Activated T-helper 2 cell treated with anti-CD3 and anti-CD28 coated beads, Interferon-gamma antibody, Interleukin-2, Interleukin-4, amounts not matched to agents 10 μg/mL and 5 μg/mL and 100 μg/mL, durations not matched to agents 14 hours and 24 hours and 36 hours (primary cell): Measurements from ENCODE around the gene DNAH6. TPM values are rescaled to one million over a fixed set of nuclear protein-coding genes. Genes with fewer than 3 reads are reported as not detected.

Experiments
- DNase-seq: peaks from one replicate; pipeline ENCODE4 v3.0.0; 2021; ENCODE audit warnings: low spot score
- H3K27ac Mint-ChIP-seq: one replicate; pipeline ENCODE4 v1.8.0; 2021; ENCODE audit warnings: mixed read lengths
- H3K27me3 Mint-ChIP-seq: one replicate; pipeline ENCODE4 v1.8.0; 2021; ENCODE audit warnings: low read depth, mixed read lengths
- H3K36me3 Mint-ChIP-seq: one replicate; pipeline ENCODE4 v1.8.0; 2021; ENCODE audit warnings: low read depth, mixed read lengths
- H3K4me1 Mint-ChIP-seq: one replicate; pipeline ENCODE4 v1.8.0; 2021; ENCODE audit warnings: low read depth, mixed read lengths
- H3K4me3 Mint-ChIP-seq: one replicate; pipeline ENCODE4 v1.8.0; 2021; ENCODE audit warnings: low read depth, mild to moderate bottlenecking, moderate library complexity, mixed read lengths
- H3K9me3 Mint-ChIP-seq: one replicate; pipeline ENCODE4 v1.8.0; 2021; ENCODE audit warnings: mixed read lengths
- intact Hi-C: fragments of 100-400 bp; cut with micrococcal nuclease; formaldehyde crosslinking; loops from one replicate; pipeline ENCODE4 v1.15.1; 2023
- total RNA-seq: library from RNA; stranded (reverse); gene quantifications from 2 replicates; pipeline ENCODE4 v1.2.3, GENCODE V29; 2022

DNAH6 gene
- total RNA-seq, 1 donor from 2014 or later: 0.14 TPM

- H3K9me3 Mint-ChIP-seq: peaks cover 21% of the 10 kb centered on the region
- intact Hi-C loops: no loop called here
- H3K4me1 Mint-ChIP-seq: peaks cover 33% of the 10 kb centered on the region
- H3K4me3 Mint-ChIP-seq: peak overlapping the region; percentile 41
- no peak for DNase-seq
- no peaks in the 10 kb centered on the region for H3K27me3 Mint-ChIP-seq
- peak overlapping the region; percentile 47 for H3K27ac Mint-ChIP-seq
- peaks cover 66% of the 10 kb centered on the region for H3K36me3 Mint-ChIP-seq
Observed at GRCh38 chr2:84833481-84834150, 317.3 kb downstream of the DNAH6 start.

- H3K27ac Mint-ChIP-seq: no peak overlapping the region
- DNase-seq: no peak
- H3K27me3 Mint-ChIP-seq: no peaks in the 10 kb centered on the region
- H3K36me3 Mint-ChIP-seq: peaks cover 84% of the 10 kb centered on the region
- H3K4me1 Mint-ChIP-seq: peaks cover 44% of the 10 kb centered on the region
- intact Hi-C loops: no loop called here
- H3K9me3 Mint-ChIP-seq: peaks cover 21% of the 10 kb centered on the region
- no peak overlapping the region for H3K4me3 Mint-ChIP-seq
Observed at GRCh38 chr2:84836215-84836614, 319.9 kb downstream of the DNAH6 start.

- H3K4me1 Mint-ChIP-seq: peaks cover 43% of the 10 kb centered on the region
- H3K9me3 Mint-ChIP-seq: peaks cover 21% of the 10 kb centered on the region
- H3K4me3 Mint-ChIP-seq: no peak overlapping the region
- no peak for DNase-seq
- H3K36me3 Mint-ChIP-seq: peaks cover 84% of the 10 kb centered on the region
- intact Hi-C loops: no loop called here
- H3K27me3 Mint-ChIP-seq: no peaks in the 10 kb centered on the region
- no peak overlapping the region for H3K27ac Mint-ChIP-seq
Observed at GRCh38 chr2:84838434-84839145, 322.3 kb downstream of the DNAH6 start.

- no peak for DNase-seq
- Mint-ChIP-seq H3K9me3 (peaks cover 20% of the 10 kb centered on the region), H3K36me3 (peaks cover 83% of the 10 kb centered on the region), H3K4me1 (peaks cover 48% of the 10 kb centered on the region), H3K27me3 (no peaks in the 10 kb centered on the region), H3K27ac (no peak overlapping the region), H3K4me3 (peak overlapping the region; percentile 59)
- intact Hi-C loops: no loop called here
Observed at GRCh38 chr2:84839851-84840250, 323.6 kb downstream of the DNAH6 start.

GRCh38 chr2:84840306-84840705, 324.0 kb downstream of the DNAH6 start:
- H3K4me1 Mint-ChIP-seq: peaks cover 50% of the 10 kb centered on the region
- H3K27ac Mint-ChIP-seq: peak overlapping the region; percentile 21
- DNase-seq: no peak
- peaks cover 78% of the 10 kb centered on the region for H3K36me3 Mint-ChIP-seq
- H3K4me3 Mint-ChIP-seq: peak overlapping the region; percentile 59
- intact Hi-C loops: no loop called here
- H3K9me3 Mint-ChIP-seq: peaks cover 18% of the 10 kb centered on the region
- no peaks in the 10 kb centered on the region for H3K27me3 Mint-ChIP-seq

GRCh38 chr2:84841577-84841976, 325.3 kb downstream of the DNAH6 start:
- Mint-ChIP-seq H3K36me3 (peaks cover 65% of the 10 kb centered on the region), H3K4me3 (no peak overlapping the region), H3K4me1 (peaks cover 61% of the 10 kb centered on the region), H3K9me3 (peaks cover 8% of the 10 kb centered on the region), H3K27me3 (no peaks in the 10 kb centered on the region), H3K27ac (no peak overlapping the region)
- no peak for DNase-seq
- intact Hi-C loops: no loop called here

GRCh38 chr2:84844141-84844540, 327.8 kb downstream of the DNAH6 start:
- Mint-ChIP-seq H3K9me3 (no peaks in the 10 kb centered on the region), H3K36me3 (peaks cover 55% of the 10 kb centered on the region), H3K27me3 (no peaks in the 10 kb centered on the region), H3K4me1 (peaks cover 79% of the 10 kb centered on the region), H3K4me3 (no peak overlapping the region), H3K27ac (peak overlapping the region; percentile 29)
- intact Hi-C loops: no loop called here
- DNase-seq: no peak

GRCh38 chr2:84846041-84846663, 329.9 kb downstream of the DNAH6 start:
- no peaks in the 10 kb centered on the region for H3K9me3 Mint-ChIP-seq
- H3K27ac Mint-ChIP-seq: peak overlapping the region; percentile 87
- H3K4me1 Mint-ChIP-seq: peaks cover 77% of the 10 kb centered on the region
- DNase-seq: peak; percentile 46
- intact Hi-C loops: loop anchor here (2.0 kb wide), 4 partner anchors 15 to 63 kb away; partner anchors contain the start of gene TRABD2A
- peak overlapping the region; percentile 48 for H3K4me3 Mint-ChIP-seq
- peaks cover 56% of the 10 kb centered on the region for H3K36me3 Mint-ChIP-seq
- no peaks in the 10 kb centered on the region for H3K27me3 Mint-ChIP-seq

GRCh38 chr2:84846741-84847142, 330.4 kb downstream of the DNAH6 start:
- H3K36me3 Mint-ChIP-seq: peaks cover 57% of the 10 kb centered on the region
- intact Hi-C loops: loop anchor here (2.0 kb wide), 4 partner anchors 14 to 64 kb away; partner anchors contain the start of gene TRABD2A

GRCh38 chr2:84847326-84848050, 331.2 kb downstream of the DNAH6 start:
- intact Hi-C loops: loop anchor here (2.0 kb wide), 4 partner anchors 13 to 65 kb away; partner anchors contain the start of gene TRABD2A
- peaks cover 76% of the 10 kb centered on the region for H3K4me1 Mint-ChIP-seq
- H3K4me3 Mint-ChIP-seq: no peak overlapping the region
- DNase-seq: no peak
- peaks cover 59% of the 10 kb centered on the region for H3K36me3 Mint-ChIP-seq
- H3K9me3 Mint-ChIP-seq: peaks cover 1% of the 10 kb centered on the region
- H3K27me3 Mint-ChIP-seq: no peaks in the 10 kb centered on the region
- peak overlapping the region; percentile 87 for H3K27ac Mint-ChIP-seq

More at GRCh38 chr2:84846741-84847142, 330.4 kb downstream of the DNAH6 start:
- Mint-ChIP-seq H3K4me1 (peaks cover 76% of the 10 kb centered on the region), H3K27me3 (no peaks in the 10 kb centered on the region), H3K4me3 (peak overlapping the region; percentile 42), H3K27ac (peak overlapping the region; percentile 87), H3K9me3 (no peaks in the 10 kb centered on the region)
- DNase-seq: no peak

- Mint-ChIP-seq H3K36me3 (peaks cover 65% of the 10 kb centered on the region), H3K27ac (no peak overlapping the region), H3K4me3 (no peak overlapping the region), H3K27me3 (no peaks in the 10 kb centered on the region), H3K9me3 (peaks cover 16% of the 10 kb centered on the region), H3K4me1 (peaks cover 65% of the 10 kb centered on the region)
- intact Hi-C loops: no loop called here
- DNase-seq: no peak
Observed at GRCh38 chr2:84849271-84849952, 333.1 kb downstream of the DNAH6 start.

GRCh38 chr2:84850471-84850870, 334.2 kb downstream of the DNAH6 start:
- DNase-seq: no peak
- Mint-ChIP-seq H3K27me3 (no peaks in the 10 kb centered on the region), H3K27ac (no peak overlapping the region), H3K9me3 (peaks cover 23% of the 10 kb centered on the region), H3K4me1 (peaks cover 68% of the 10 kb centered on the region), H3K36me3 (peaks cover 75% of the 10 kb centered on the region), H3K4me3 (no peak overlapping the region)
- intact Hi-C loops: no loop called here
